GM23248 (cell line): ENCODE data around the gene PDE2A.

Experiments
- EZH2 ChIP-seq: fragments of 200-600 bp; sonication (generic); IDR thresholded peaks from 2 replicates; pipeline ENCODE4 v1.6.1; 2018; ENCODE audit warnings: antibody characterized with exemption, mild to moderate bottlenecking; ENCODE audit not compliant: insufficient read depth, poor library complexity, severe bottlenecking
- EZH2phosphoT487 ChIP-seq: fragments of 200-600 bp; sonication (generic); IDR thresholded peaks from 2 replicates; pipeline ENCODE4 v1.6.1; 2018; ENCODE audit warnings: antibody characterized with exemption, moderate library complexity, mild to moderate bottlenecking, low read depth; ENCODE audit not compliant: insufficient read depth

DNA sequence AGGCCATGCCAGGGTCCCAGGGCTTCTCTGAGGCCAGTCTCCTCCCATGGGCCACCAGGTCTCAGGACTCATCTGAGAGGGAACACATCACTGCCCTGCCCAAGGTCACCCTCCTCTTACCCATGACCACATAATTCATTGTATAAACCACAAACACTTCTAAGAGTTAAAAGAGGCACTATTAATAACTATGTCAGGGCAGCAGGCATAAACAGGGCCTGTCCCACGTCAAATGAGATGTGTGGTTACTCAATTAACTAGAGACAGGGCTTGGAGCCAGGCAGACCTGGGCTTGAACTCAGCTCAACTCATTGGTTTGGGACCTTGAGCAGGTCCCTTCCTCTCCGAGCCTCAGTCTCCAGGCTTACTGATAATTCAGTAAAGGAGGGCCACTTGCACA lies 44.9 kb upstream of the PDE2A start:
- TF ChIP-seq EZH2 (no peak), EZH2phosphoT487 (no peak)
